ENCODE data around the gene HGD.
"Not testable (repeated sequence)": the region's sequence is repeated elsewhere in the genome, so short reads cannot be mapped to it uniquely, and the experiment has no call there.

HGD gene

GRCh38 chr3:120684896-120685295, 2.9 kb upstream of the HGD start:
- Mint-ChIP-seq H3K36me3 (peaks cover 8% of the 10 kb centered on the region), H3K4me1 (no peaks in the 10 kb centered on the region), H3K27me3 (no peaks in the 10 kb centered on the region), H3K27ac (no peak overlapping the region), H3K9me3 (no peaks in the 10 kb centered on the region), H3K4me3 (no peak overlapping the region)

GRCh38 chr3:120683671-120684301, 1.7 kb upstream of the HGD start:
- Mint-ChIP-seq H3K9me3 (no peaks in the 10 kb centered on the region), H3K36me3 (peaks cover 8% of the 10 kb centered on the region), H3K4me3 (no peak overlapping the region), H3K27me3 (no peaks in the 10 kb centered on the region), H3K27ac (no peak overlapping the region), H3K4me1 (no peaks in the 10 kb centered on the region)

GRCh38 chr3:120683213-120683612, 1.2 kb upstream of the HGD start:
- Mint-ChIP-seq H3K4me3 (no peak overlapping the region), H3K4me1 (no peaks in the 10 kb centered on the region), H3K9me3 (no peaks in the 10 kb centered on the region), H3K27ac (no peak overlapping the region), H3K27me3 (no peaks in the 10 kb centered on the region), H3K36me3 (peaks cover 8% of the 10 kb centered on the region)

GRCh38 chr3:120681506-120682038, 467 bp downstream of the HGD start:
- H3K4me1 Mint-ChIP-seq: no peaks in the 10 kb centered on the region
- H3K9me3 Mint-ChIP-seq: peaks cover 4% of the 10 kb centered on the region
- no peak overlapping the region for H3K4me3 Mint-ChIP-seq
- H3K36me3 Mint-ChIP-seq: peaks cover 11% of the 10 kb centered on the region
- no peaks in the 10 kb centered on the region for H3K27me3 Mint-ChIP-seq
- H3K27ac Mint-ChIP-seq: no peak overlapping the region

GRCh38 chr3:120681018-120681417, 1.0 kb downstream of the HGD start:
- H3K9me3 Mint-ChIP-seq: peaks cover 4% of the 10 kb centered on the region
- no peak overlapping the region for H3K4me3 Mint-ChIP-seq
- no peak overlapping the region for H3K27ac Mint-ChIP-seq
- no peaks in the 10 kb centered on the region for H3K27me3 Mint-ChIP-seq
- H3K4me1 Mint-ChIP-seq: no peaks in the 10 kb centered on the region
- H3K36me3 Mint-ChIP-seq: peaks cover 11% of the 10 kb centered on the region

GRCh38 chr3:120680193-120680894, 1.7 kb downstream of the HGD start:
- Mint-ChIP-seq H3K4me3 (no peak overlapping the region), H3K27me3 (no peaks in the 10 kb centered on the region), H3K4me1 (no peaks in the 10 kb centered on the region), H3K9me3 (peaks cover 4% of the 10 kb centered on the region), H3K36me3 (peaks cover 8% of the 10 kb centered on the region), H3K27ac (no peak overlapping the region)

GRCh38 chr3:120678984-120679383, 3.1 kb downstream of the HGD start:
- peaks cover 3% of the 10 kb centered on the region for H3K36me3 Mint-ChIP-seq
- no peak overlapping the region for H3K4me3 Mint-ChIP-seq
- H3K4me1 Mint-ChIP-seq: no peaks in the 10 kb centered on the region
- H3K27ac Mint-ChIP-seq: no peak overlapping the region
- H3K27me3 Mint-ChIP-seq: no peaks in the 10 kb centered on the region
- peaks cover 4% of the 10 kb centered on the region for H3K9me3 Mint-ChIP-seq

GRCh38 chr3:120678331-120678947, 3.6 kb downstream of the HGD start:
- Mint-ChIP-seq H3K4me3 (no peak overlapping the region), H3K36me3 (peaks cover 3% of the 10 kb centered on the region), H3K4me1 (no peaks in the 10 kb centered on the region), H3K27ac (no peak overlapping the region), H3K27me3 (no peaks in the 10 kb centered on the region), H3K9me3 (peaks cover 4% of the 10 kb centered on the region)

GRCh38 chr3:120677193-120677592, 4.8 kb downstream of the HGD start:
- not testable (repeated sequence) for H3K36me3 Mint-ChIP-seq, H3K9me3 Mint-ChIP-seq, H3K27me3 Mint-ChIP-seq, H3K4me1 Mint-ChIP-seq, H3K27ac Mint-ChIP-seq, H3K4me3 Mint-ChIP-seq

- Mint-ChIP-seq H3K36me3 (peaks cover 4% of the 10 kb centered on the region), H3K9me3 (peaks cover 4% of the 10 kb centered on the region), H3K4me3 (no peak overlapping the region), H3K4me1 (no peaks in the 10 kb centered on the region), H3K27me3 (no peaks in the 10 kb centered on the region), H3K27ac (no peak overlapping the region)
Observed at GRCh38 chr3:120673116-120673515, 8.9 kb downstream of the HGD start.

GRCh38 chr3:120670576-120670975, 11.5 kb downstream of the HGD start:
- H3K36me3 Mint-ChIP-seq: peaks cover 6% of the 10 kb centered on the region
- no peaks in the 10 kb centered on the region for H3K9me3 Mint-ChIP-seq
- H3K27me3 Mint-ChIP-seq: no peaks in the 10 kb centered on the region
- no peaks in the 10 kb centered on the region for H3K4me1 Mint-ChIP-seq
- no peak overlapping the region for H3K27ac Mint-ChIP-seq
- no peak overlapping the region for H3K4me3 Mint-ChIP-seq

- peaks cover 6% of the 10 kb centered on the region for H3K36me3 Mint-ChIP-seq
- H3K27ac Mint-ChIP-seq: no peak overlapping the region
- no peaks in the 10 kb centered on the region for H3K9me3 Mint-ChIP-seq
- H3K4me1 Mint-ChIP-seq: no peaks in the 10 kb centered on the region
- no peak overlapping the region for H3K4me3 Mint-ChIP-seq
- no peaks in the 10 kb centered on the region for H3K27me3 Mint-ChIP-seq
Observed at GRCh38 chr3:120664926-120665325, 17.1 kb downstream of the HGD start.

- Mint-ChIP-seq H3K27me3 (no peaks in the 10 kb centered on the region), H3K36me3 (peaks cover 10% of the 10 kb centered on the region), H3K9me3 (peaks cover 11% of the 10 kb centered on the region), H3K27ac (no peak overlapping the region), H3K4me3 (no peak overlapping the region), H3K4me1 (no peaks in the 10 kb centered on the region)
Observed at GRCh38 chr3:120661945-120662344, 20.1 kb downstream of the HGD start.

- Mint-ChIP-seq H3K27ac (no peak overlapping the region), H3K36me3 (peaks cover 10% of the 10 kb centered on the region), H3K4me1 (no peaks in the 10 kb centered on the region), H3K4me3 (no peak overlapping the region), H3K27me3 (no peaks in the 10 kb centered on the region), H3K9me3 (peaks cover 14% of the 10 kb centered on the region)
Observed at GRCh38 chr3:120661106-120661905, 20.7 kb downstream of the HGD start.

GRCh38 chr3:120659834-120660233, 22.2 kb downstream of the HGD start:
- H3K27me3 Mint-ChIP-seq: no peaks in the 10 kb centered on the region
- H3K4me3 Mint-ChIP-seq: no peak overlapping the region
- H3K36me3 Mint-ChIP-seq: peaks cover 6% of the 10 kb centered on the region
- H3K4me1 Mint-ChIP-seq: no peaks in the 10 kb centered on the region
- H3K9me3 Mint-ChIP-seq: peaks cover 14% of the 10 kb centered on the region
- no peak overlapping the region for H3K27ac Mint-ChIP-seq

Measured in activated naive CD4-positive, alpha-beta T cell treated with anti-CD3 and anti-CD28 coated beads, Interleukin-2, amount 50 U/mL, for 24 hours (primary cell).